Measurements from ENCODE around the gene SPSB4.
"Not testable (repeated sequence)": the region's sequence is repeated elsewhere in the genome, so short reads cannot be mapped to it uniquely, and the experiment has no call there.

Gene SPSB4

DNA sequence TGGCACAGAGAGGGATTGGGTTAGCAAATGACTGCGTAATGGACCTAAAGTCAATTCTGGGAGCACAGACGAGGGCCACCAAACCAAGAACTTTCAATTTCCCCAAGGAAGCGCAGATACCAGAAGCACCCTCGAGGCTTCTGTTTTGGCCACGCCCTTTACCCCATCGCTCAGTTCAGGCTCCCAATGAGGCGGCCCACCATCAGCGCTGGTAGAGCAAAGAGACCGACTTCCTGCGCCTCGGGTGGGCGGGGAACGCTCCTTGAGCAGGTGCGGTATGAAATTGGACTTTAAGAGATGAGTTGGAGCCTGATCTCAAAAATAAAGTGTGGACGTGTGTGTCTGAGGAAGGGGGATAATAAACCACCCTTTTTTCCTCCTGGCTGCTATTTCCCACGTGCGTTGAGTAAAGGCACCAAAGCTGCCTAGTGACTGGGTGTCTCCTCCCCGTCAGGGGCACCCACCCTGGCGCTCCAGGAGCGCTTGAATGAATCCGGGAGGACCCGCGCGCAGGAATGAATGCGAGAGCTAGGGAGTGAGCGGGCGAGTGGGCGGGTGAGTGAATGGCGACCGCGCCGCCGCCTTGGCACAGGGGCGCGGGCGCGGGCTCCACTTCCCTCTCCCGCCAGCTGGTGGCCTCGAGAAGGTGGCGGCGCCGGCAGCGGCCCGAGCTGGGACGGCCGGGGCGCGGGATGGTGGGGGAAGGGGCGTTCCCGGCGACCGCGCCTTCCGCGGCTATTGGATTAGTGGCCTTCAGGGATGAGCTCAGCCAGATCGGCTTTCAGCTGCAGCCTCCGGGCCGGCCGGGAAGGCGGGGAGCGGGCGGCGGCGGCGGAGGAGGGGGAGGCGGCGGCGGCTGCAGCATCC lies at the start of gene SPSB4:
SPSB4 (plus strand) TSS at position 772 of the 867 bp plus-strand sequence. CDS start 14,758 bp downstream, outside the sequence.
- DNase-seq: peak; percentile 60

DNA sequence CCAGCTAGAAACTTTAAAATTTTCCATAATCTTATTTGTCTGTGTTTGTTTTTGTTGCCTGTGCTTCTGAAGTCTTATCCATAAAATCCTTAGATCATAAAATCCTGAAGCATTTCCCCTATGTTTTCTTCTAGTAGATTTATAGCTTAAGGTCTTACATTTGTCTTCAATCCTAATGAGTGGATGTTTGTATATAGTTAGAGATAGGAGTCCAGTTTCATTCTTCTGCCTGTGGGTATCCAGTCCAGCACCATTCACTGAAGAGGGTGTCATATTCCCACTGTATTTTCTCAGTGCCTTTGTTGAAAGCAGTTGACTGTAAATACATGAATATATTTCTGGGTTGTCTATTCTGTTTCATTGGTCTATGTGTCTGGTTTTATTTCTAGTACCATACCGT lies 44.8 kb upstream of the SPSB4 start:
- DNase-seq: no peak

DNA sequence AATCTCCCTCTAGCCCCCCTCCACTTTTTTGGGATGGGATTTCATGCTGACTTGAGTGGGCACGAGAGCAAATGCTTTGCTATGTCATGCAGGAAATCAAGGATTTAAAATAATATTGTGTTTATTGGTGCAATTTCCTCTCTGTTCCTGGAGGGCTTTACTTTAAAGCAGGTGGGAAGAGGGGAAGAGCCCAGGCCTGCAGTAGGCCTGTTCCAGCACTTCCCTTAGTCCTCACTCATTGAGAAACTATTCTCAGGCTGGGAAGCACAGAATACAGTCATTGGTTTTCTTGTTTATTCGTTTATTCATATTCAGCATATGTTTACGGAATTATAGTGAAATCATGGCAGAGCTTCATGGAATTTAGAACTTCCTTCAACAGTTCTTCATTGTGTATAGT lies 41.7 kb upstream of the SPSB4 start:
- DNase-seq: no peak

DNA sequence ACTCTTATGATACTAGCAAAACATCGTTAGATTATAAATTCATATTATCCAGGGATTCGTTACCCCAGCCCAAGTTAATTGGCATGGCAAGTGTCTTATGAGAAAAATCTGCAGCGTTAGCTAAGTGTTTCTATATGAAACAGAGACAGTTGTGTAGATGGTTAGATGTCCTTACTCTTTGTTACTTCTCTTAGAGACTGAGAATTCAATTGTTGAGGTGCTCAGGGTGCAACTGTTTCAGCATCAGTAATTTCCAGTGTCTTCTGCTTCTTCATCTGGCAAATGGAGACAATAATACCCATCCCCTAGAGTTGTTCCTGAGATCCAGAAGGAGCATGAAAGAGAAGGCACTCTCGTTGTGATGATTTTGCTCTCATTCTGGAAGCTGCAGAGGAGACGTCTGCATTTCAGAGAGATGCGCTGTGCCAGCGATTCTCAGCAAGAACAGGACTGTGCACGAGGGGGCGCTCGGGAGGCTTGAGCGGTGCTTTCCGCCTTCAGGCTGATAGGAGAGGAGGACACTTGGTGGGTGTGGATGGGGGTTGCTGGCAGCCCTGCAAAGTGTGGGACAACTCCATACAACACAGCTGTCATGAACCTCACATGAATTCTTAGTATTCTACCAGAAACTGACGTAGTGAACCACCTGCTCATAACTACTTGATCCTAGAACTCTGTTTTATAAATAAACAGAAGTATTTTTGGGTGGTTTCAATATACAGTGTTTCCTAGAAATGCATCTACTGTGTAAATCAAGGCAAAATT lies 39.7 kb upstream of the SPSB4 start:
- DNase-seq: no peak

DNA sequence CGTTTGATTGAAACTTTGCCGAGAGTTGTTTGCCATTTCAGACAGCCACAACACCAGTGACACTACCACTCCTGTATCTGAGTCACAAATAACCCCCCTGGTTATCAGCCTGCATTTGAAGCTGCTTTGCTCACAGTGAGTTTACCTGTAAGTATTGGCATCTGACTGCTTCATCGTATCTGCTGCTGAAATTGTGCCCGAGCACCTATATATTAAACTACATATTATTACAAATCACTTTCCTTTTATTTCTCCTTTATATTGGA lies 39.2 kb upstream of the SPSB4 start:
- no peak for DNase-seq

DNA sequence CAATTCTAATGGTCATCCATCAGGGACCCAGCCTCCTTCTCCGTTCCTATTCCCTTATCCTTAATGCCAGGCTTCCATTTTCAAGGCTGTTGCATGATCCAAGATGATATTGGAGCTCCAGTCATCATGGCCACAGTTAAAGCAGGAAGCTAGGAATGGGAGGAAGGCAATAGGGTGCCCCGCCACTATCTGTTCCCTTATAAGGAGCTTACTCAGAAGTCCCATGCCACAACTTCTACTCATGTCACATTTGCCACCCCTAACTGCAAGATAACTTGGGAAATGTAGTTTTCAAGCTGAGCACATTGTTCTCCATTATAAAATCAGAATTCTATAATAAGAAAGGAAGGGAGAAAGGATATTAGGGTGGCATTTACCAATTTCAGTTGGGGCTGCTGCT lies 38.6 kb upstream of the SPSB4 start:
- DNase-seq: no peak

DNA sequence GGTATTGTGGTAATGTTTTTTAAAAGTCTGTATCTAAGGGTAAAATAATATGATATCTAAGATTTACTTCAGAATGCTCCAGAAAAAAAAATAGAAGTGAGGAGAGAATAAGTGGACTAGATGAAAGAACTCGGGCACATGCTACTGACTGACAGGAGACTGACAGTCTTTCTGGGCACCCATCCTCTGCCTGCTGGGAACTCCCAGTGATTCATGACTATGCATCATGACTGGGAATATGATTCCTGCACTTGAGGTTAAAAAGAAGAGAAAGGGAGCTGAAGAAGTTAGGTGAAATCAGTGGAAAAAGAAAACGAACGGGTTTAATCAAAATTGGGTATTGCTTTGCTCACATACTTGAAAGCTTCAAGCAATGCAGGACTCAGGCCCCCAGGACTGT lies 35.7 kb upstream of the SPSB4 start:
- no peak for DNase-seq

DNA sequence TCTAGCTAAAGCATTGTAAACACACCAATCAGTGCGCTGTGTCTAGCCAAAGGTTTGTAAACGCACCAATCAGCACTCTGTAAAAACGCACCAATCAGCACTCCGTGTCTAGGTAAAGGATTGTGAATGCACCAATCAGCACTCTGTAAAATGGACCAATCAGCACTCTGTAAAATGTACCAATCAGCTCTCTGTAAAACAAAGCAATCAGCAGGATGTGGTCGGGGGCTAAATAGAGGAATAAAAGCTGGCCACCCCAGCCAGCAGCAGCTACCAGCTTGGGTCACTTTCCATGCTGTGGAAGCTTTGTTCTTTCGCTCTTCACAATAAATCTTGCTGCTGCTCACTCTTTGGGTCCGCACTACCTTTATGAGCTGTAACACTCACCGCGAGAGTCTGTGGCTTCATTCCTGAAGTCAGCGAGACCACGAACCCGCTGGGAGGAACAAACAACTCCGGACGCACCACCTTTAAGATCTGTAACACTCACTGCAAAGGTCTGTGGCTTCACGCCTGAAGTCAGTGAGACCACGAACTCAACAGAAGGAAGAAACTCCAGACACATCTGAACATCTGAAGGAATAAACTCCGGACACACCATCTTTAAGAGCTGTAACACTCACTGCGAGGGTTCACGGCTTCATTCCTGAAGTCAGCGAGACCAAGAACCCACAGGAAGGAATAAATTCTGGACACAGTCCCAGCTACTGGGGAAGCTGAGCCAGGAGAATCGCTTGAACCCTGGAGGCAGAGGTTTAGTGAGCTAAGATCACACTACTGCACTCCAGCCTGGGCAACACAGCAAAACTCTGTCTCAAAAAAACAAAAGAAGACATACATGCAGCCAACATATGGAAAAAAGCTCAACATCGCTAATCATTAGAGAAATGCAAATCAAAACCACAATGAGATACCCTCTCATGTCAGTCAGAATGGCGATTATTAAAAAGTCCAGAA lies 33.5 kb upstream of the SPSB4 start:
- not testable (repeated sequence) for DNase-seq

DNA sequence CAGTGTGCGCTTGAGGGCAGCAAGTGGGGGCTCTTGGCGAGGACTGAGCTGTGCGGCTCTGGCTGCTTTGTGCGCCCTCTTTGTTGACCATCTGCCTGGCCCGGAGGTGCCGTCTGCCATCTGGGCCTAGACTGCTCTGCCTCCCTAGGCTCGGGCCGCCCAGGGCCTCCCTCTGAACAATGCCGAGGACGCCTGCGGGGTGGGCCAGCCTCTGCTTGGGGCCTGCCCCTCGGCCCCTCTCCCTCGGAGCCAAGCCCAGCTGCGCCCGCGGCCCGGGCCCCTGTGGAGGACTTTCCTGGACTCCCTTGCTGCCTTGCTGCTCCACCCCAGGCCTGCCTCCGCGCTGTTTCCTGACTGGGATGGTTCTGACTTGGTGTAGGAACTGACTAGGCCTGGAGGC lies 31.9 kb upstream of the SPSB4 start:
- no peak for DNase-seq

DNA sequence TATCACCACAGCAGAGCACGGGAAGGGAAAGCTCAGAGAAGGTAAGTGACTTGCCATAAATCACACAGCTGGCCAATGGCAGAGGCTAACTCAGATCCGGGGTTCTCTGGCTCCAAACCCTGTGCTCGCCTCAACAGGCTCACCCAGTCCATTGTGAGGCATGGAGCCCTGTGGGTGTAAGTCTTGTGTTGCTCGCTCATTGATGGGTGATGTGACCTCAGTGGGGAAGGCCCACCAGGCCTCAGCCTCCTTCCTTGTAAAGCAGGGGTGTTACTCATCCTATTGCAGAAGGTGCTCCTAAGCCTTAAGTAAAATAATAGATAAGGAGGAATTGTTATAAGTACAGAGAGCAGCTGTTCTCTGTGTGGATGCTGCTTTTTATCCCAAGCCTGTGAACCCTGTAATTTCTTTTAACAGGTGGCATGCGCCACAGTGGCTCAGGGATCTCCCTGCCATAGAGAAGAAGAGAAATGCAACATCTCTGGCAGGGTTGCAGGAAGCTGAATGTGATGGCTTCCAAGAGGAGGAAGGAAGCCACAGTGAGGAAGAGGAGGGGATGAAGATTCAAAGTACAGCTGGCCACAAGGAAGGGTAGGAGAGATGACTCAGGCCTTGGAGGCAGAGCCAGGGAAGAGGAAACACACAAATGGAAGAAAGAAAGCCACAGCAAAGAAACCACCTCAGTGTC lies 30.9 kb upstream of the SPSB4 start:
- no peak for DNase-seq

DNA sequence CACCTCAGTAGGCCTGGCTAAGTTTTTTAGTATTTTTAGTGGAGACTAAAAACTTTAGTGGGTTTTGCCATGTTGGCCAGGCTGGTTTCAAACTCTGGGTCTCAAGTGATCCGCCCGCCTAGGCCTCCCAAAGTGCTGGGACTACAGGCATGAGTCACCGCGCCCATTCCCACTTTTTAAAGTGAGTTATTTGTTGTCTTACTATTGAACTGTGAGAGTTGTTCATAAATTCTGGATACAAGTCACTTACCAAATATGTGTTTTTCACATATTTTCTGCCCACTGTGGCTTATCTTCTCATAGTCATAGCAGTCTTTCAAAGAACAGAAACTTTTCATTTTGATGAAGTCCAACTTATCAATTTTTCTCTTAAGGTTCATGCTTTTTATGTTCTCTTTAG lies 29.9 kb upstream of the SPSB4 start:
- no peak for DNase-seq

DNA sequence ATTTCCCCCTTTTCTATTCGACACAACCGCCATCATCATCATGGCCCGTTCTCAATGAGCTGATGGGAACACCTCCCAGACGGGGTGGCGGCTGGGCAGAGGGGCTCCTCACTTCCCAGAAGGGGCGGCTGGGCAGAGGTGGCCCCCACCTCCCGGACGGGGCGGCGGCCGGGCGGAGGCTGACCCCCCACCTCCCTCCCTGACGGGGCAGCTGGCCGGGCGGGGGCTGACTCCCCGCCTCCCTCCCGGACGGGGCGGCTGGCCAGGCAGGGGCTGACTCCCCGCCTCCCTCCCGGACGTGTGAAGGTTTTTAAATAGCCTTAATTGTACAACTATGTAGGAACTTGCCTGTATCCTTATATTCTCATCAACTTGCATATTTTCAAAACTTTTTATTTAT lies 20.9 kb upstream of the SPSB4 start:
- DNase-seq: no peak

DNA sequence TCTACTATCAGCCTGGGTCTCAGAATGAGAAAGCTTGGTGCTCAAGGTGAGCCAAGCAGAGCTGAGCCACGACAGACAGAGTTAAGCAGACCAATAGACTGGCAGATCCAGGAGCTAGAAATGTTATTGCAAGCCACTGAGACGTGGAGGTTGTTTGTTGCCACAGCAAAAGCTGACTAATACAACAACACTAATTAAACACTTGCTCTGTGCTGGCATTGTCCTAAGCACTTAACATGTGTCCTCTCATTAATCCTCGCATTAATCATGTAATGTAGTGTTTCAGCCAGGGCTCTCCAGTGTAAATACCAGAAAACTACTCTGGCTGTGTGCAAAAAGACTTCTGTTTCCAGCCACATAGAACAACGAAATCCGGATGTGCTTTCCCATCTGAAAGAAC lies 11.6 kb upstream of the SPSB4 start:
- DNase-seq: no peak

DNA sequence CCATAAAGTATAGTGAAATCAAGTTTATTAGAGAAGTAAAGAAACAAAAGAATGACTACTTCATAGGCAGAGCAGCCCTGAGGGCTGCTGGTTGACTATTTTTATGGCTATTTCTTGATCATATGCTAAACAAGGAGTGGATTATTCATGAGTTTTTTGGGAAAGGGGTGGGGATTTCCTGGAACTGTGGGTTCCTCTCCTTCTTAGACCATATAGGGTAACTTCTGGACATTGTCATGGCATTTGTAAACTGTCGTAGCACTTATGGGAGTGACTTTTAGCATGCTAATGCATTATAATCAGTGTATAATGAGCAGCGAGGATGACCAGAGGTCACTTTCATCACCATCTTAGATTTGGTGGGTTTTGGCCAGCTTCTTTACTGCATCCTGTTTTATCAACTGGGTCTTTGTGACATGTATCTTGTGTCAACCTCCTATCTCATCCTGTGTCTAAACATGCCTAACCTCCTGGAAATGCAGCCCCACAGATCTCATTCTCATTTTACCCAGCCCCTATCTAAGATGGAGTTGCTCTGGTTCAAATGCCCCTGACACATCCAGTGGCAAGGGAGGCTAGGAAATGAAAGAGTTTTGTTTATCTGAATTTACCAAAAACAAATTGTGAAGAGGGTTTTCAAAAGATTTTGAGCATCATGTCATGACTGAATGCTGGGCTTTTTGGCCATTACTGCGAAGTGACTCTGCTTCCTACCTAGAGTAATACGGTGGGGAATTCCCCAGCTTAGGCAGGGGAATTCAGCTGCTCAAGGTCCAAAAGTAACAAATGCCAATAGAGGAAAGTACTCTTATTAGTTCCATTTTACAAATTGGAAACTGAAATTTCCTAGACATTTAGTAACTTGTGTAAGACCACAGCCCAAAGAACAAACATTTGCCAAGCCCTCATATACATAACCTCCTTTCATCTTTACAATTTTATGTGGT lies 6.2 kb upstream of the SPSB4 start:
- DNase-seq: no peak

DNA sequence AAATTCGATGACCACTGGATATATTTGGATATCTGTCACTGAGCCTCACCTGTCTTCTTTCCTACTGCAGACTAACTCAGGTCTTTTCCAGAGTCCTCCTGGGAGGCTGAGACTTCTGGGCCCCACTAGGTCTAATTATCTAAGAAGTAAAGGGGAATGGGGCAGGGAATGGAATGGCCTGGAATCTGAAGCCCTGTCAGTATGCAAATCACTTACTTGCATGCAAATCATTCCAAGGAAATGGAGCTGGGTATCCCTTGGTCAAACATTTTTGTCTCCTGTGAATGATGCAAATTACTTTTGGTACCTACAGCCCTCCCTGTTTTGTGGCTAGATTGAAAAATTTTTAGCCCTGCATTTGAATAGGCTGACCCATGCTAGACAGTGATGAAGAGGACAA lies 5.3 kb upstream of the SPSB4 start:
- no peak for DNase-seq

DNA sequence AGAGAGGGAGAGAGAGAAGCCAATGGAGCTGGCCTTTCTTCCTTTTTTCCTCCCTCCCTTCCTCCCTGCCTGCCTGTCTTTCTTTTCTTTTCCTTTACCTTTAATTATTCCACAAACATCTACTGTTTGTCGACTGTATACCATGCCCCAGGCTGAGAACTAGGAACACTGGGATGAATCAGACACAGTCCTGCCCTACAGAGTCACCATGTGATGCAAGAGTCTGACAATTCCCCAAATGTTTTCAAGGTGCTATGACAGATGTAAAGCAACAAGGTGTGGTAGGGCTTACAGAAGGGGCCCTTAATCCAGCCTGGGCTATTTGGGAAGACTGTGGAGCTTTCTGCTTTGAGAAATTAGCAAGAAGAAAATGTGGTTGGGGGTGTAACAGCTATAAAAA lies 4.0 kb upstream of the SPSB4 start:
- no peak for DNase-seq

DNA sequence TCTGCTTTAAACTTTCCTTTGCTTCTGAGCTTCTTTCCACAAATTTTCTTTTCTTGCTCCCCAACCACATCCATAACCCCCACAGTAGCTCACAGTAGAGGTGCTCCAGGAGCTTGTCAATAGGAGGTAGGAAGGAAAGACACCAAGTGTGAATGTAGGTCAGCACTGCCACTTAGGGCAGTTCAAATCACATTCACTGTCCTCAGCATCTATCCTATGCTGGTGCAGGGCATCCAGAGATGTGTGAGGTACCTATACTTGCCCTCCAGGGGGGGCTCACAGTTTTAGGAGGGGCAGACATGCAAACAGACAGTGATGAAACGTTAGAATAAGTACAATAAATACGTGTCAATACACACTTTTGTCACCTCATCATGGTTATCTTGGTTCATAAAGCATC lies 1.5 kb upstream of the SPSB4 start:
- DNase-seq: no peak

DNA sequence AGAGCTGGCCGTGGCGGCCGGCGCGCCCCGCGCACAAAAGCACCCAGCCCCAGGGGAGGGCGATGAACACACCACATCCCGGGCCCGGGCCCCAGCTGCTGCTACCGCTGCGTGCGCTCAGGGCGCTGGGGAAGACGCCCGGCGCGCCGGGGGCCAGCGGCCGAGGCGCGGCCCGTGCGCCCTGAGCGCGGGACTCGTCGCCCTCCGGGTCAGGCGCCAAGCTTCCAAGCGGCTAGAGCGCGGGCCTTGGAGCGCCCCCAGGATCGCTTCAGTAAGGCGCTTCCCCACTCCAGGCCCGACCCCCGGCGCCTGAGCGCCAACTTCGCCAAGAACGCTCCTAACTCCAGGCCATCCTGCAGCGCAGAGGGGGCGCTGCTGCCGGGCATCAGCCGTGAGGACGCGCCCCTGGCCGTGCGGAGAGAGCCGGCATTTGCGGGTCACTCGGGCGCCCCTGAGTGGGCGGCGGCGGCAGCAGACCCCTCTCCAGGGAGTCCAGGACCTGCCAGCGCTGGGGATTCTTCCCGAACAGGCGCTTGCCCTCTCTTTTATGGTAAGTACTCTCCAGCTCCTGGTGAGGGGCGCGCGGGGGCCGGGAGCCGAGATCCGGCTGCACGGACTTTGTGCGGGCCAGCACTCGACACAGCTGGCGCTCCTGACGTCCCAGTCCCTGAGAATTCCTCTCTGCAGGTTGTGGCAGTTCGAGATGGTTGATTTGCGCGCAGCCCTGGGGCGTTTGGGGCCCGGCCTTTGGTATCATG lies 475 bp downstream of the SPSB4 start:
- DNase-seq: no peak

DNA sequence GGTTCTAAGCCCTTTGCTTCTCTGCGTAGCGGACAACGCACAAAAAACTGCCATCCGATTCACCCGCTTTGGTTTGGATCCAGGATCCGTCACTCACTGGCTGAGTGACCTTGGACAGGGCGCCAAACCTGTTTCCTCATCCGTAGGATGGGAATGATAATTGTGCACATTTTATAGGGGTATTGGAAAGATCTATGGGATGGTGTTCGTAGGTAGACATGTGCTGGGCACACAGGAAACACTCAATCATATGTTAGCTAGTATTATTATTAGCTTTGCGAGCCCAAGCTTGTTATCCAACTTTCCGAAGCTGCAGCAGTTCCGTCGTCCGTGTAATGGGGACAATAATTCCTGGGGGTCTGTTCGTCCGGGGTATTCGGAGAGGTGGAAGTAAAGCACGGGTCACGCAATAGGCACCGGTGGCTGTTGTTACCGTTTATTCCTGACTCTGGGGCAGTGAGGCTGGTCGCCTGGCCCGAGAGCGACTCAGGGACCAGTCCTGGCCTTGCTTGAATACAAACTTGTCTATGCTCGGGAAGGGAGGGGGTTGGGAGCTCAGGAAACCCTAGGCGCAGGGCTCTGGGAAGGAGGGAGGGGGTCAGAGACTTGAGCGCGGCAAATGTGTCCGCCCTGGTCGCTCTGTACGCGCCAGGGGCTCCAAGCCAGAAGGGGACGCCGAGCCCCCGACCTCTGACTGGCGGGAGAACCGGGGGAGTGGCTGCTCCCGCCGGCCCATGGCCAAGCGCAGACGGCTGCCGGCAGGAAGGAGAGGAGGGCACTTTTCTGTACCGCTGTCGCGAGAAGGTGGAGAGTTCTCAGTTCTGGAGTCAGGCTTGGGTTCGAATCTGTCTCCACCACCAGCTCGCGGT lies 1.3 kb downstream of the SPSB4 start:
- no peak for DNase-seq

DNA sequence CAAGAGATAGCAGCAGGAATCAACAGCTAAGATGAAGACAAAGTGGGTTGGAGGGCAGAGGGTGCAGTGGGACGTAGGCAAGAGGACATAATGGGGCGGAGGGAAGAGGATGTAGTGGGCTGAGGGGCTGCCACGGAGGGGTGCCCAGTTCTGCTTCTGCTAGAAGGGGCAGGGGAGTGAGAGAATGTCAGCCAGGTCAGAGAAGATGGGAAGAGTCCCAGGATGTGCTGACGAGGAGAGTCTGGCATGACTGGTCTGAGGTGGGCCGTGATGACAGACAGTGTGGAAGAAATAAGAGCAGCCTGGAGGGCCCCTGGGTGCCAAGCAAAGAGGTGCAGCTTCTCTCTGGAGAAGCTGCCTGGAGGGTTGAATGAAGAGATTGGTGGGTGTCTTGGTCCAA lies 4.0 kb downstream of the SPSB4 start:
- no peak for DNase-seq
